ENCODE data around the gene PIK3R2. TPM values are rescaled to one million over a fixed set of nuclear protein-coding genes. Genes with fewer than 3 reads are reported as not detected.
A peak's percentile ranks its signal among the peaks of the same experiment; 100 is the strongest.
"Not testable (repeated sequence)": the region's sequence is repeated elsewhere in the genome, so short reads cannot be mapped to it uniquely, and the experiment has no call there.

Gene PIK3R2
- total RNA-seq, 2 donors from 2014 or later = 18.9 to 21.8 TPM

DNA sequence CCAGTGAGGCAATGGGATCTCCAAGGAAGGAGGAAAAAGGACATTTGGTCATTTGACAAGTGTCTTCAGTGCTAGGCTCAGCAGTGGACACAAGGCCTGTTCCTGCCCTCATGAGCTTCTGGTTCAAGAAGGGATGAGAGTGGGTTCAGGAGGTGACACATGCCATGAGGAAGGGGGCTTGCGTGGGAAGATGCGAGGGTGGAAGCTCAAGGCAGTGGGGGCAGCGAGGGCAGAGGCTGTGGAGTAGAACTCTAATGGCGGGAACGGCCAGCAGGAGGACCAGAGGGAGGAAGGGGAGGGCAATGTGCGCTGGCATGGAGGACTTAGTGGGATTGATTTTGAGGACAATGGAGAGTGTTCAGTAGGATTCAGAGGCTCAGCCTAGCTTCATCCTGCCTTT is 3.3 kb downstream of the PIK3R2 start:
- Histone ChIP-seq H3K4me3 (no peak overlapping the region), H3K27me3 (no peaks in the 10 kb centered on the region), H3K36me3 (replicated peaks in 1 of 2; ENCODE audit: insufficient read depth in 1 of 2, low read depth in 2 of 2) (no peaks in the 10 kb centered on the region), H3K4me1 (peaks cover 63% of the 10 kb centered on the region), H3K27ac (peak overlapping the region; percentile 69 to 74 (median 71)), H3K9me3 (no peaks in the 10 kb centered on the region)
- intact Hi-C loops (cut with DNase I) = no loop called here
- DNase-seq (no peak), ATAC-seq (no peak)
- WGBS, 2 donors = 91 to 99% methylated on average over 6 of the region's 6 CpGs
- TF ChIP-seq POLR2A (IDR thresholded peaks at IDR 0.05) = no peak
- TF ChIP-seq, protein P1, sequence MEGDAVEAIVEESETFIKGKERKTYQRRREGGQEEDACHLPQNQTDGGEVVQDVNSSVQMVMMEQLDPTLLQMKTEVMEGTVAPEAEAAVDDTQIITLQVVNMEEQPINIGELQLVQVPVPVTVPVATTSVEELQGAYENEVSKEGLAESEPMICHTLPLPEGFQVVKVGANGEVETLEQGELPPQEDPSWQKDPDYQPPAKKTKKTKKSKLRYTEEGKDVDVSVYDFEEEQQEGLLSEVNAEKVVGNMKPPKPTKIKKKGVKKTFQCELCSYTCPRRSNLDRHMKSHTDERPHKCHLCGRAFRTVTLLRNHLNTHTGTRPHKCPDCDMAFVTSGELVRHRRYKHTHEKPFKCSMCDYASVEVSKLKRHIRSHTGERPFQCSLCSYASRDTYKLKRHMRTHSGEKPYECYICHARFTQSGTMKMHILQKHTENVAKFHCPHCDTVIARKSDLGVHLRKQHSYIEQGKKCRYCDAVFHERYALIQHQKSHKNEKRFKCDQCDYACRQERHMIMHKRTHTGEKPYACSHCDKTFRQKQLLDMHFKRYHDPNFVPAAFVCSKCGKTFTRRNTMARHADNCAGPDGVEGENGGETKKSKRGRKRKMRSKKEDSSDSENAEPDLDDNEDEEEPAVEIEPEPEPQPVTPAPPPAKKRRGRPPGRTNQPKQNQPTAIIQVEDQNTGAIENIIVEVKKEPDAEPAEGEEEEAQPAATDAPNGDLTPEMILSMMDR (IDR thresholded peaks at IDR 0.05) = no peak

- Histone ChIP-seq H3K9me3 (no peaks in the 10 kb centered on the region), H3K27me3 (no peaks in the 10 kb centered on the region), H3K27ac (peak overlapping the region; percentile 69 to 74 (median 71)), H3K4me1 (peaks cover 61% of the 10 kb centered on the region), H3K36me3 (replicated peaks in 1 of 2; ENCODE audit: insufficient read depth in 1 of 2, low read depth in 2 of 2) (no peaks in the 10 kb centered on the region), H3K4me3 (no peak overlapping the region)
- ATAC-seq = peak; percentile 14
- intact Hi-C loops (cut with DNase I) = no loop called here
- DNase-seq = peak; percentile 87 to 98 (median 94)
- WGBS, 2 donors = 13 to 74% methylated on average over 3 to 20 of the region's 22 CpGs
- TF ChIP-seq POLR2A (IDR thresholded peaks at IDR 0.05) = peak in 2 of 3 donors; percentile 37
- TF ChIP-seq, protein P1 (IDR thresholded peaks at IDR 0.05) = no peak
Observed at GRCh38 chr19:18156841-18157464, 4.0 kb downstream of the PIK3R2 start.

DNA sequence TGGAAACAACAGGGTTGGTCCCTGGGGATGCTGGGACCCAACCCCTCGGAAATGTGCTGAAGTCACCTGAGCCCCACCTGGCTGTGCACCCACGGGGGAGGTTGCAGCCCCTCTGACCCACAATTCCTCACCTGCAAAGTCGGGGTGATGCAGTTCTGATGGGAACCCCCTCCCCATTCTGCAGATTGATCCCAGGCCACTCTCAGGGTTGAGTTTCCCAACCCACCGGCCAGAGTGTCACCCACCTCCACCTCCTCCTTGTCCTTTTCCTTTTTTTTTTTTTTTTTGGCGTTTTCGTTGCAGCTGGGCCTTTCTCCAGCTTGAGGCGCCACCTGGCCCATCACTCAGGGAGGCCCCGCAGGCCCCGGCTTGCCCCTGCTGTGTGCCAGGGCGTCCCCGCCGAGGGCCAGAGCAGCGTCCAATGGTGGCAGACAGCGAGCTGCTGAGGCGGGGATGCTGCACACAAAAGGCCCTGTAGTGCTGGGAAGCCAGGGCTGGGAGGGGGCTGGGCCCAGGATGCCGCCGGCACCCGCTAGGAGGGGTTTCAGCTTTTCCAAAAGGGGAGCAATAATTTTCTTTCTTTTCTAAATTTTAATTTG is 4.6 kb downstream of the PIK3R2 start:
- Histone ChIP-seq H3K36me3 (replicated peaks in 1 of 2; ENCODE audit: insufficient read depth in 1 of 2, low read depth in 2 of 2) (no peaks in the 10 kb centered on the region), H3K27me3 (no peaks in the 10 kb centered on the region), H3K27ac (peak overlapping the region; percentile 69 to 74 (median 71)), H3K9me3 (no peaks in the 10 kb centered on the region), H3K4me3 (no peak overlapping the region), H3K4me1 (peaks cover 61% of the 10 kb centered on the region)
- ATAC-seq = no peak
- intact Hi-C loops (cut with DNase I) = no loop called here
- no peak for TF ChIP-seq POLR2A (IDR thresholded peaks at IDR 0.05)
- TF ChIP-seq, protein P1 (IDR thresholded peaks at IDR 0.05) = no peak
- DNase-seq = peak in 2 of 4 donors; percentile 64 to 74
- WGBS, 2 donors = 35 to 37% methylated on average over 13 to 16 of the region's 18 CpGs

DNA sequence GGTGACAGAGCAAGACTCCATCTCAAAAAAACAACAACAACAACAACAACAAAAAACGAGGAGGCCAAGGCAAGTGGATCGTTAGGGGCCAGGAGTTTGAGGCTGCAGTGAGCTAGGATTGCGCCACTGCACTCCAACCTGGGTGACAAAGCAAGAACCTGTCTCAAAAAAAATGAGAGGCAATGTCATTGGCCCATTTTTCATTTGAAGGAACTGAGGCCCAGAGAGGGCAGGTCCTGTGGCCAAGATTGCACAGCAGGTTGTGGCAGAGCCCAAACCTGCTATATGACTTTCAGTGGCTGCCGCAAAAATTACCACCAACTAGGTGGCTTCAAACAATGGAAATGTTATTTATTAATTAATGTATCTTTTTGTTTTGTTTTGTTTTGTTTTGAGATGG is 5.5 kb downstream of the PIK3R2 start:
- peaks cover 61% of the 10 kb centered on the region for H3K4me1 ChIP-seq
- H3K27ac ChIP-seq = no peak overlapping the region
- intact Hi-C loops (cut with DNase I) = no loop called here

GRCh38 chr19:18159059-18159616 is 6.2 kb downstream of the PIK3R2 start:
- DNase-seq; intact Hi-C loops (cut with DNase I); ATAC-seq; H3K27me3 ChIP-seq; H3K36me3 ChIP-seq (replicated peaks in 1 of 2; ENCODE audit: insufficient read depth in 1 of 2, low read depth in 2 of 2); H3K4me3 ChIP-seq; H3K27ac ChIP-seq; H3K9me3 ChIP-seq: not testable (repeated sequence)
- H3K4me1 ChIP-seq = peaks cover 54% of the 10 kb centered on the region
- WGBS, 2 donors = 85 to 91% methylated on average over 5 to 6 of the region's 6 CpGs

More for the DNA sequence above, 5.5 kb downstream of the PIK3R2 start:
- Histone ChIP-seq H3K4me3 (no peak overlapping the region), H3K36me3 (replicated peaks in 1 of 2; ENCODE audit: insufficient read depth in 1 of 2, low read depth in 2 of 2) (no peaks in the 10 kb centered on the region), H3K9me3 (no peaks in the 10 kb centered on the region), H3K27me3 (no peaks in the 10 kb centered on the region)
- no peak for TF ChIP-seq POLR2A (IDR thresholded peaks at IDR 0.05)
- TF ChIP-seq, protein P1 (IDR thresholded peaks at IDR 0.05) = no peak
- 84 to 92% methylated on average over 4 of the region's 4 CpGs for WGBS, 2 donors
- ATAC-seq = no peak
- no peak for DNase-seq

Measured in body of pancreas (tissue), 4 donors.